ENCODE results near the gene NFATC2.

GRCh38 chr20:51410586-51411325 is 131.8 kb downstream of the NFATC2 start:
- TF ChIP-seq POLR2A (IDR thresholded peaks at IDR 0.05) (no peak), CTCF (IDR thresholded peaks at IDR 0.05) (no peak), POLR2AphosphoS5 (IDR thresholded peaks at IDR 0.05) (no peak)
